Measurements from ENCODE around the gene CACNA2D3. TPM values are rescaled to one million over a fixed set of nuclear protein-coding genes. Genes with fewer than 3 reads are reported as not detected.

CACNA2D3 gene
- total and polyA plus RNA-seq, 4 donors, result 0.38 to 2.5 (median 1.1) TPM

- Histone ChIP-seq H3K4me3 (no peak overlapping the region), H3K36me3 (ENCODE audit: control insufficient read depth in 4 of 4, insufficient read depth in 4 of 4, low read length in 4 of 4) (no peaks in the 10 kb centered on the region), H3K9me3 (ENCODE audit: control insufficient read depth in 4 of 4, insufficient read depth in 3 of 4, low read length in 3 of 4) (no peaks in the 10 kb centered on the region), H3K9ac (ENCODE audit: insufficient read depth in 1 of 2, low read length in 2 of 2) (no peak overlapping the region), H3K4me1 (ENCODE audit: control insufficient read depth in 5 of 5, insufficient read depth in 5 of 5, low read length in 5 of 5) (no peaks in the 10 kb centered on the region), H3K27me3 (ENCODE audit: control insufficient read depth in 3 of 3, insufficient read depth in 3 of 3, low read length in 2 of 3) (no peaks in the 10 kb centered on the region), H3K27ac (ENCODE audit: low read depth in 1 of 2, low read length in 1 of 2) (no peak overlapping the region)
- ATAC-seq (ENCODE audit: insufficient read depth, low FRiP score) (no peak), DNase-seq (no peak)
- 8 to 24% methylated on average over 9 of the region's 9 CpGs for WGBS, 2 donors
- TF ChIP-seq CTCF (IDR thresholded peaks at IDR 0.05; ENCODE audit: control extremely low read depth, extremely low read depth), result no peak
Observed at GRCh38 chr3:54342676-54343075, 220.3 kb downstream of the CACNA2D3 start.

GRCh38 chr3:54343495-54343894 is 221.1 kb downstream of the CACNA2D3 start:
- H3K4me3 ChIP-seq, result no peak overlapping the region
- whole genome bisulfite sequencing, 2 donors, result 93 to 96% methylated on average over 1 of the region's 1 CpG
- peaks cover 0 to 7% (median 0%) of the 10 kb centered on the region in 5 donors for H3K4me1 ChIP-seq (ENCODE audit: control insufficient read depth in 5 of 5, insufficient read depth in 5 of 5, low read length in 5 of 5)
- DNase-seq (no peak), ATAC-seq (ENCODE audit: insufficient read depth, low FRiP score) (no peak)
- no peaks in the 10 kb centered on the region for H3K27me3 ChIP-seq (ENCODE audit: control insufficient read depth in 3 of 3, insufficient read depth in 3 of 3, low read length in 2 of 3)
- TF ChIP-seq CTCF (IDR thresholded peaks at IDR 0.05; ENCODE audit: control extremely low read depth, extremely low read depth), result no peak
- H3K36me3 ChIP-seq (ENCODE audit: control insufficient read depth in 4 of 4, insufficient read depth in 4 of 4, low read length in 4 of 4), result no peaks in the 10 kb centered on the region
- no peak overlapping the region for H3K27ac ChIP-seq (ENCODE audit: low read depth in 1 of 2, low read length in 1 of 2)
- H3K9me3 ChIP-seq (ENCODE audit: control insufficient read depth in 4 of 4, insufficient read depth in 3 of 4, low read length in 3 of 4), result no peaks in the 10 kb centered on the region
- no peak overlapping the region for H3K9ac ChIP-seq (ENCODE audit: insufficient read depth in 1 of 2, low read length in 2 of 2)

- Histone ChIP-seq H3K27me3 (ENCODE audit: control insufficient read depth in 3 of 3, insufficient read depth in 3 of 3, low read length in 2 of 3) (no peaks in the 10 kb centered on the region), H3K4me1 (ENCODE audit: control insufficient read depth in 5 of 5, insufficient read depth in 5 of 5, low read length in 5 of 5) (peaks cover 0 to 19% (median 0%) of the 10 kb centered on the region in 5 donors), H3K9ac (ENCODE audit: insufficient read depth in 1 of 2, low read length in 2 of 2) (no peak overlapping the region), H3K9me3 (ENCODE audit: control insufficient read depth in 4 of 4, insufficient read depth in 3 of 4, low read length in 3 of 4) (no peaks in the 10 kb centered on the region), H3K4me3 (no peak overlapping the region), H3K36me3 (ENCODE audit: control insufficient read depth in 4 of 4, insufficient read depth in 4 of 4, low read length in 4 of 4) (no peaks in the 10 kb centered on the region), H3K27ac (ENCODE audit: low read depth in 1 of 2, low read length in 1 of 2) (no peak overlapping the region)
- TF ChIP-seq CTCF (IDR thresholded peaks at IDR 0.05; ENCODE audit: control extremely low read depth, extremely low read depth), result no peak
- ATAC-seq (ENCODE audit: insufficient read depth, low FRiP score) (no peak), DNase-seq (no peak)
- WGBS, 2 donors, result 75 to 77% methylated on average over 8 of the region's 8 CpGs
Observed at GRCh38 chr3:54344601-54345231, 222.4 kb downstream of the CACNA2D3 start.
